Fibroblast of lung (primary cell): ENCODE data around the gene PSMB8. TPM values are rescaled to one million over a fixed set of nuclear protein-coding genes. Genes with fewer than 3 reads are reported as not detected.
A peak's percentile ranks its signal among the peaks of the same experiment; 100 is the strongest.

Source experiments
- DNase-seq, 2 donors: peaks; one replicate each; pipeline versions ENCODE4 v3.0.0 to v3.0.0-alpha.2; 2010; ENCODE audit warnings: low read depth in 2 of 2
- H2AFZ ChIP-seq: 2 replicates; pipeline ENCODE4 v1.5.1; 2012; ENCODE audit warnings: low read length, control low read depth, inconsistent platforms
- H3K27ac ChIP-seq: 2 replicates; pipeline ENCODE4 v1.5.1; 2011; ENCODE audit warnings: low read length, control low read depth; ENCODE audit not compliant: insufficient read depth
- H3K27me3 ChIP-seq: 2 replicates; pipeline ENCODE4 v1.5.1; 2011; ENCODE audit warnings: mild to moderate bottlenecking, low read length; ENCODE audit not compliant: control insufficient read depth, insufficient read depth
- H3K36me3 ChIP-seq: 2 replicates; pipeline ENCODE4 v1.5.1; 2011; ENCODE audit warnings: low read length; ENCODE audit not compliant: control insufficient read depth, insufficient read depth
- H3K4me1 ChIP-seq: 2 replicates; pipeline ENCODE4 v1.5.1; 2011; ENCODE audit warnings: low read length; ENCODE audit not compliant: control insufficient read depth, insufficient read depth; ENCODE audit errors: extremely low read depth
- H3K4me2 ChIP-seq: 2 replicates; pipeline ENCODE4 v1.5.1; 2011; ENCODE audit warnings: low read length, control low read depth; ENCODE audit not compliant: insufficient read depth; ENCODE audit errors: extremely low read depth
- H3K4me3 ChIP-seq, 4 experiments: fragments of 200-600 bp in 1 of 4; sonication (generic) in 1 of 4; replicated peaks in 1 of 4; 2 replicates each; pipeline ENCODE4 v1.5.1; 2011 to 2016; ENCODE audit warnings: low read length in 4 of 4, low read depth in 3 of 4, mild to moderate bottlenecking in 3 of 4, control low read depth in 2 of 4, inconsistent platforms in 1 of 4, mixed read lengths in 1 of 4; ENCODE audit not compliant: insufficient read depth in 1 of 4; ENCODE audit errors: control extremely low read depth in 1 of 4
- H3K79me2 ChIP-seq: 2 replicates; pipeline ENCODE4 v1.5.1; 2012; ENCODE audit warnings: mild to moderate bottlenecking, low read length, inconsistent platforms; ENCODE audit not compliant: control insufficient read depth, insufficient read depth
- H3K9ac ChIP-seq: 2 replicates; pipeline ENCODE4 v1.5.1; 2011; ENCODE audit warnings: mild to moderate bottlenecking, low read length, control low read depth; ENCODE audit not compliant: insufficient read depth
- H3K9me3 ChIP-seq: 2 replicates; pipeline ENCODE4 v1.5.1; 2012; ENCODE audit warnings: low read depth, low read length; ENCODE audit not compliant: control insufficient read depth, insufficient read depth
- H4K20me1 ChIP-seq: 2 replicates; pipeline ENCODE4 v1.5.1; 2011; ENCODE audit warnings: low read length; ENCODE audit not compliant: control insufficient read depth, insufficient read depth; ENCODE audit errors: extremely low read depth
- CTCF ChIP-seq, 2 donors: IDR thresholded peaks in 1 of 2; conservative IDR thresholded peaks in 1 of 2; 1 replicate in 1 of 2; 2 replicates in 1 of 2; pipeline ENCODE4 v1.5.1; 2011 to 2012; ENCODE audit warnings: low read length in 2 of 2, control low read depth in 1 of 2, inconsistent platforms in 1 of 2, low read depth in 1 of 2, mild to moderate bottlenecking in 1 of 2
- EZH2 ChIP-seq: IDR thresholded peaks from 2 replicates; pipeline ENCODE4 v1.5.1; 2012; ENCODE audit warnings: low read length, control low read depth, mild to moderate bottlenecking; ENCODE audit errors: missing control alignments
- polyA plus RNA-seq, 2 donors: library from polyadenylated mRNA; depleted of rRNA in 1 of 2; stranded (reverse) in 1 of 2; unstranded in 1 of 2; fragments of >200 nt; gene quantifications; 2 replicates each; pipeline ENCODE4 v1.2.1, GENCODE V29; 2011 to 2012; ENCODE audit warnings: missing spikeins in 1 of 2
- total RNA-seq: library from RNA; depleted of rRNA; stranded (reverse); fragments of >200 nt; gene quantifications from 2 replicates; pipeline ENCODE4 v1.2.1, GENCODE V29; 2014

Gene PSMB8
- total and polyA plus RNA-seq, 2 donors (not counting 1 experiment from before 2014, with no cell fraction given) = 77.3 to 80.0 TPM

- Histone ChIP-seq H3K4me3 (no peak overlapping the region), H3K4me2 (no peak overlapping the region), H4K20me1 (no peaks in the 10 kb centered on the region), H3K36me3 (no peaks in the 10 kb centered on the region), H2AFZ (no peak overlapping the region), H3K9me3 (no peaks in the 10 kb centered on the region), H3K27me3 (no peaks in the 10 kb centered on the region), H3K27ac (no peak overlapping the region), H3K4me1 (peaks cover 5% of the 10 kb centered on the region), H3K79me2 (no peaks in the 10 kb centered on the region), H3K9ac (no peak overlapping the region)
- no peak for DNase-seq
- no peak for TF ChIP-seq CTCF (conservative IDR thresholded peaks at IDR 0.05 in 1 of 2, IDR thresholded peaks at IDR 0.05 in 1 of 2; ENCODE audit: low read depth in 1 of 2, low read length in 2 of 2)
- no peak for TF ChIP-seq EZH2
Observed at GRCh38 chr6:32815996-32816395, 27.9 kb downstream of the PSMB8 start.

GRCh38 chr6:32815115-32815514 lies 28.7 kb downstream of the PSMB8 start:
- Histone ChIP-seq H3K27me3 (no peaks in the 10 kb centered on the region), H3K4me1 (peaks cover 5% of the 10 kb centered on the region), H3K4me2 (no peak overlapping the region), H3K36me3 (no peaks in the 10 kb centered on the region), H3K4me3 (no peak overlapping the region), H3K27ac (no peak overlapping the region), H3K79me2 (no peaks in the 10 kb centered on the region), H3K9ac (no peak overlapping the region), H3K9me3 (no peaks in the 10 kb centered on the region), H2AFZ (no peak overlapping the region), H4K20me1 (no peaks in the 10 kb centered on the region)
- no peak for TF ChIP-seq CTCF (conservative IDR thresholded peaks at IDR 0.05 in 1 of 2, IDR thresholded peaks at IDR 0.05 in 1 of 2; ENCODE audit: low read depth in 1 of 2, low read length in 2 of 2)
- TF ChIP-seq EZH2 = no peak
- peak; percentile 34 to 53 for DNase-seq

GRCh38 chr6:32814145-32814544 lies 29.7 kb downstream of the PSMB8 start:
- Histone ChIP-seq H3K27me3 (no peaks in the 10 kb centered on the region), H3K36me3 (no peaks in the 10 kb centered on the region), H3K9me3 (no peaks in the 10 kb centered on the region), H3K9ac (no peak overlapping the region), H3K4me3 (no peak overlapping the region), H3K4me1 (no peaks in the 10 kb centered on the region), H2AFZ (no peak overlapping the region), H4K20me1 (no peaks in the 10 kb centered on the region), H3K27ac (no peak overlapping the region), H3K4me2 (no peak overlapping the region), H3K79me2 (no peaks in the 10 kb centered on the region)
- no peak for DNase-seq
- TF ChIP-seq EZH2 (no peak), CTCF (conservative IDR thresholded peaks at IDR 0.05 in 1 of 2, IDR thresholded peaks at IDR 0.05 in 1 of 2; ENCODE audit: low read depth in 1 of 2, low read length in 2 of 2) (no peak)
